ENCODE results near the gene HIPK3. TPM values are rescaled to one million over a fixed set of nuclear protein-coding genes. Genes with fewer than 3 reads are reported as not detected.

Gene HIPK3
- total RNA-seq, 1 donor from 2014 or later = 78.5 TPM

DNA sequence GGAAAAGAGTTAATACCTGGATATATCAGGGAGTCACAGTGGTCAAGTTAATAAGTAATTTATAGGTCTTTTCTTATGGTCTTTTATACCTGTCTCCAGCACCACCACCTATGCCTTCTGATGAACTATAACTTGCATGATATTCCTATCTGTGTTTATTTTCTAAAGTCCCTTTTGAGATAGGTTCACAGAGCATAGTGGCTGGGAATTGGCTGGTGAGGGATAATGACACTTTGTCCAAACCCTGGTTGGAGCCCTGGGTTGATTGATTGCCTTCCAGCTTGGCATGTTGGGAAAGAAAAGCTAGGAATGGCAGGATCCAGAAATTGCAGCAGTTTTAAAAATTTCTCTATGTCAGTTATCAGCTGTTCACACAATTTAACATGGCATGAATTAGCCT is 23.2 kb downstream of the HIPK3 start:
- Histone ChIP-seq H3K36me3 (ENCODE audit: insufficient read depth, low read length) (no peaks in the 10 kb centered on the region), H3K4me2 (ENCODE audit: low read length) (no peak overlapping the region), H3K9ac (ENCODE audit: low read length) (no peak overlapping the region), H3K9me3 (ENCODE audit: insufficient read depth, low read depth, low read length) (no peaks in the 10 kb centered on the region), H3K4me1 (ENCODE audit: insufficient read depth, low read length) (peaks cover 3% of the 10 kb centered on the region), H3K4me3 (ENCODE audit: insufficient read depth, low read depth, low read length) (no peak overlapping the region), H4K20me1 (ENCODE audit: insufficient read depth, low read length) (peaks cover 92% of the 10 kb centered on the region), H3K27ac (ENCODE audit: low read depth, low read length) (no peak overlapping the region), H3K27me3 (ENCODE audit: insufficient read depth, low read length) (no peaks in the 10 kb centered on the region), H2AFZ (ENCODE audit: low read depth, low read length) (no peak overlapping the region), H3K79me2 (ENCODE audit: insufficient read depth, low read length) (peaks cover 96% of the 10 kb centered on the region)
- Mint-ChIP-seq H3K4me1 (ENCODE audit: low read depth, unreplicated experiment) (peaks cover 2% of the 10 kb centered on the region), H3K27ac (ENCODE audit: unreplicated experiment) (no peak overlapping the region), H3K36me3 (ENCODE audit: low read depth, unreplicated experiment) (no peaks in the 10 kb centered on the region), H3K27me3 (ENCODE audit: low read depth, unreplicated experiment) (no peaks in the 10 kb centered on the region), H3K9me3 (ENCODE audit: unreplicated experiment) (no peaks in the 10 kb centered on the region), H3K4me3 (ENCODE audit: unreplicated experiment) (no peak overlapping the region)
- no peak for TF ChIP-seq EZH2 (IDR thresholded peaks at IDR 0.05; ENCODE audit: insufficient read depth, low read length)
- TF ChIP-seq, protein P1, sequence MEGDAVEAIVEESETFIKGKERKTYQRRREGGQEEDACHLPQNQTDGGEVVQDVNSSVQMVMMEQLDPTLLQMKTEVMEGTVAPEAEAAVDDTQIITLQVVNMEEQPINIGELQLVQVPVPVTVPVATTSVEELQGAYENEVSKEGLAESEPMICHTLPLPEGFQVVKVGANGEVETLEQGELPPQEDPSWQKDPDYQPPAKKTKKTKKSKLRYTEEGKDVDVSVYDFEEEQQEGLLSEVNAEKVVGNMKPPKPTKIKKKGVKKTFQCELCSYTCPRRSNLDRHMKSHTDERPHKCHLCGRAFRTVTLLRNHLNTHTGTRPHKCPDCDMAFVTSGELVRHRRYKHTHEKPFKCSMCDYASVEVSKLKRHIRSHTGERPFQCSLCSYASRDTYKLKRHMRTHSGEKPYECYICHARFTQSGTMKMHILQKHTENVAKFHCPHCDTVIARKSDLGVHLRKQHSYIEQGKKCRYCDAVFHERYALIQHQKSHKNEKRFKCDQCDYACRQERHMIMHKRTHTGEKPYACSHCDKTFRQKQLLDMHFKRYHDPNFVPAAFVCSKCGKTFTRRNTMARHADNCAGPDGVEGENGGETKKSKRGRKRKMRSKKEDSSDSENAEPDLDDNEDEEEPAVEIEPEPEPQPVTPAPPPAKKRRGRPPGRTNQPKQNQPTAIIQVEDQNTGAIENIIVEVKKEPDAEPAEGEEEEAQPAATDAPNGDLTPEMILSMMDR (IDR thresholded peaks at IDR 0.05; ENCODE audit: insufficient read depth, low read depth, low read length) = no peak
- DNase-seq (ENCODE audit: low read depth) (no peak), FAIRE-seq (no peak)

DNA sequence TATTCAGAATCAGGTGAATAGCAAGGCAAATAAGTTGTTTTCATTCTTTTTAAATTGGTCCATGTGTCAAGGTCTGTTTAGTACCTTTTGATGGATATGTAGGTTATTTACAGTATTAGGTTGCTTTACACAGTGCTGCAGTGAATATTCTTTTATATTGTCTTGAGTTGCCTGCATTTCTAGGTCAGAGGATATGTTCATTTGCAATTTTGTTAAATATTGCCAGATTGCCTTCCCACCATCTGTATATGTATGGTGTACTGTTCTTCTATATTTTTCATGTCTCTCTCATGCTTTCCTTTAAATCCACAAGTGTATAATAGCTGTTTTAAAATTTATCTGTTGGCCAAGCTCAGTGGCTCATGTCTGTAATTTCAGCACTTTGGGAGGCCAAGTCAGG is 24.6 kb downstream of the HIPK3 start:
- no peaks in the 10 kb centered on the region for H3K9me3 ChIP-seq (ENCODE audit: insufficient read depth, low read depth, low read length)
- H3K27ac ChIP-seq (ENCODE audit: low read depth, low read length) = no peak overlapping the region
- H2AFZ ChIP-seq (ENCODE audit: low read depth, low read length) = no peak overlapping the region
- Mint-ChIP-seq H3K36me3 (ENCODE audit: low read depth, unreplicated experiment) (no peaks in the 10 kb centered on the region), H3K27ac (ENCODE audit: unreplicated experiment) (no peak overlapping the region), H3K27me3 (ENCODE audit: low read depth, unreplicated experiment) (no peaks in the 10 kb centered on the region), H3K4me3 (ENCODE audit: unreplicated experiment) (no peak overlapping the region), H3K4me1 (ENCODE audit: low read depth, unreplicated experiment) (peaks cover 2% of the 10 kb centered on the region), H3K9me3 (ENCODE audit: unreplicated experiment) (no peaks in the 10 kb centered on the region)
- peaks cover 6% of the 10 kb centered on the region for H3K36me3 ChIP-seq (ENCODE audit: insufficient read depth, low read length)
- DNase-seq (ENCODE audit: low read depth) = no peak
- H4K20me1 ChIP-seq (ENCODE audit: insufficient read depth, low read length) = peaks cover 91% of the 10 kb centered on the region
- peaks cover 2% of the 10 kb centered on the region for H3K4me1 ChIP-seq (ENCODE audit: insufficient read depth, low read length)
- no peak overlapping the region for H3K4me3 ChIP-seq (ENCODE audit: insufficient read depth, low read depth, low read length)
- FAIRE-seq = no peak
- H3K4me2 ChIP-seq (ENCODE audit: low read length) = no peak overlapping the region
- peaks cover 96% of the 10 kb centered on the region for H3K79me2 ChIP-seq (ENCODE audit: insufficient read depth, low read length)
- no peaks in the 10 kb centered on the region for H3K27me3 ChIP-seq (ENCODE audit: insufficient read depth, low read length)
- no peak overlapping the region for H3K9ac ChIP-seq (ENCODE audit: low read length)
- TF ChIP-seq EZH2 (IDR thresholded peaks at IDR 0.05; ENCODE audit: insufficient read depth, low read length) = no peak

DNA sequence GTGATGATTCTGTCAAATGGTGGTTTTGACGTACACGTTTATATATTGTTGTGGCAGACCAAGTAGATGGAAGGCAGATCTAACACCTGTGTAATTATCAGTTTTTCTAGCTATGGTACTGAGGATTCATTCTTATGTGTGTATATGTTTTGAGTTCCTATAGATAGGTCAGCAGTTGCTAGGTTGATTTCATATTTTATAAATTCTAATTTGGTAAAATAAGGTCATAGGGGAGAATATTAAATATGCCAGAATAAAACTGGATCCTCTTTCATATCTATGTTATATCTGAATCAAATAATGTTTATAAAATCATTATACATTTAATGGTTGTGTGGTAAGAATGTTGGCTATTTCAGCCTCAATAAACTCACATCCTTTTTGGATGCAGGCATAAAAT is 27.6 kb downstream of the HIPK3 start:
- Mint-ChIP-seq H3K9me3 (ENCODE audit: unreplicated experiment) (no peaks in the 10 kb centered on the region), H3K27me3 (ENCODE audit: low read depth, unreplicated experiment) (no peaks in the 10 kb centered on the region), H3K27ac (ENCODE audit: unreplicated experiment) (no peak overlapping the region), H3K4me3 (ENCODE audit: unreplicated experiment) (no peak overlapping the region), H3K4me1 (ENCODE audit: low read depth, unreplicated experiment) (no peaks in the 10 kb centered on the region), H3K36me3 (ENCODE audit: low read depth, unreplicated experiment) (peaks cover 5% of the 10 kb centered on the region)
- Histone ChIP-seq H3K79me2 (ENCODE audit: insufficient read depth, low read length) (peaks cover 95% of the 10 kb centered on the region), H3K36me3 (ENCODE audit: insufficient read depth, low read length) (peaks cover 11% of the 10 kb centered on the region), H3K9me3 (ENCODE audit: insufficient read depth, low read depth, low read length) (no peaks in the 10 kb centered on the region), H3K4me2 (ENCODE audit: low read length) (no peak overlapping the region), H2AFZ (ENCODE audit: low read depth, low read length) (no peak overlapping the region), H3K27me3 (ENCODE audit: insufficient read depth, low read length) (no peaks in the 10 kb centered on the region), H3K4me3 (ENCODE audit: insufficient read depth, low read depth, low read length) (no peak overlapping the region), H3K9ac (ENCODE audit: low read length) (no peak overlapping the region), H3K27ac (ENCODE audit: low read depth, low read length) (no peak overlapping the region), H3K4me1 (ENCODE audit: insufficient read depth, low read length) (no peaks in the 10 kb centered on the region), H4K20me1 (ENCODE audit: insufficient read depth, low read length) (peaks cover 85% of the 10 kb centered on the region)
- TF ChIP-seq EZH2 (IDR thresholded peaks at IDR 0.05; ENCODE audit: insufficient read depth, low read length) = no peak
- TF ChIP-seq, protein P1 (IDR thresholded peaks at IDR 0.05; ENCODE audit: insufficient read depth, low read depth, low read length) = no peak
- no peak for FAIRE-seq
- no peak for DNase-seq (ENCODE audit: low read depth)
